Aorta (tissue), 5 donors: Measurements from ENCODE around the gene INTS1. TPM values are rescaled to one million over a fixed set of nuclear protein-coding genes. Genes with fewer than 3 reads are reported as not detected.

Source experiments
- ATAC-seq: fragments of 200-7000 bp; cut with Tn5 transposase; one replicate; pipeline ENCODE4 v1.9.1; 2022; ENCODE audit warnings: moderate library complexity; ENCODE audit not compliant: low FRiP score
- DNase-seq, 2 donors: peaks; one replicate each; pipeline ENCODE4 v3.0.0-alpha.2; 2020
- H3K27ac ChIP-seq, 2 donors: one replicate each; pipeline ENCODE4 v1.5.1; 2013; ENCODE audit warnings: low read length in 2 of 2, mild to moderate bottlenecking in 2 of 2, moderate library complexity in 2 of 2, control low read depth in 1 of 2, inconsistent platforms in 1 of 2, low read depth in 1 of 2
- H3K27me3 ChIP-seq, 2 donors: one replicate each; pipeline ENCODE4 v1.6.1; 2013; ENCODE audit warnings: control low read depth in 1 of 2, low read length in 1 of 2, mild to moderate bottlenecking in 1 of 2, moderate library complexity in 1 of 2; ENCODE audit not compliant: insufficient read depth in 2 of 2, control insufficient read depth in 1 of 2
- H3K36me3 ChIP-seq, 2 donors: one replicate each; pipeline ENCODE4 v1.6.1; 2013; ENCODE audit warnings: control low read depth in 1 of 2, low read length in 1 of 2, mild to moderate bottlenecking in 1 of 2; ENCODE audit not compliant: insufficient read depth in 2 of 2, control insufficient read depth in 1 of 2
- H3K4me1 ChIP-seq, 2 donors: one replicate each; pipeline ENCODE4 v1.6.1; 2013; ENCODE audit warnings: low read length in 2 of 2, control low read depth in 1 of 2, mild to moderate bottlenecking in 1 of 2, moderate library complexity in 1 of 2; ENCODE audit not compliant: insufficient read depth in 2 of 2, control insufficient read depth in 1 of 2
- H3K4me3 ChIP-seq, 2 donors: one replicate each; pipeline ENCODE4 v1.5.1; 2013; ENCODE audit warnings: low read length in 2 of 2, control low read depth in 1 of 2, mild to moderate bottlenecking in 1 of 2
- H3K9me3 ChIP-seq: one replicate; pipeline ENCODE4 v1.6.1; 2013; ENCODE audit warnings: mild to moderate bottlenecking, low read length; ENCODE audit not compliant: control insufficient read depth
- WGBS, 2 donors: extraction: QIAGEN DNeasy Blood & Tissue Kit; methylation state at CpG; one replicate each; pipeline ENCODE4 v1.1.7; 2013; 5-methylcytosine and 5-hydroxymethylcytosine counted together
- intact Hi-C, 2 donors: fragments of 100-400 bp; cut with DNase I; formaldehyde crosslinking; loops; one replicate each; pipeline versions ENCODE4 v1.14.2 to v1.15.0; 2022
- polyA plus RNA-seq, 2 donors: library from polyadenylated mRNA; stranded (reverse); fragments of 200-250 nt; gene quantifications; one replicate each; pipeline ENCODE4 v1.2.3, GENCODE V29; 2013
- total RNA-seq, 2 donors: library from RNA; stranded (reverse); fragmentation: NEBNext Ultra II Directional; extraction: Animal tissue kit (Norgen Biotek cat#: 25700); gene quantifications; one replicate each; pipeline ENCODE4 v1.2.1, GENCODE V29; 2021
- donor health status: healthy with polysubstance abuse.
- donor health status: Bipolar disorder and iron deficiency.
- donor health status: DM: no; HTN: no; CAD: no.
- donor health status: DM: no; HTN: no; CAD: no.
- donor health status: DM: yes; HTN: yes; CAD: no.

The INTS1 gene
- total and polyA plus RNA-seq, 4 donors, result 17.2 to 109 (median 67.2) TPM

- no peaks in the 10 kb centered on the region for H3K27me3 ChIP-seq
- peak overlapping the region; percentile 34 to 36 for H3K4me3 ChIP-seq
- DNase-seq, result peak; percentile 94 to 99
- intact Hi-C loops, result loop anchor here in 1 of 2 donors (2.0 kb wide), 3 partner anchors 33 to 79 kb away; partner anchors contain the start of genes INTS1, MICALL2 and PSMG3
- H3K36me3 ChIP-seq, result peaks cover 0 to 8% of the 10 kb centered on the region in 2 donors
- WGBS, 2 donors, result 2 to 5% methylated on average over 46 to 56 of the region's 56 CpGs
- no peaks in the 10 kb centered on the region for H3K4me1 ChIP-seq
- H3K27ac ChIP-seq, result peak overlapping the region; percentile 88 to 98
- ATAC-seq, result peak; percentile 75
- no peaks in the 10 kb centered on the region for H3K9me3 ChIP-seq
Measured at GRCh38 chr7:1537535-1538412, 33.6 kb upstream of the INTS1 start.

GRCh38 chr7:1536743-1537534 is 32.8 kb upstream of the INTS1 start:
- H3K9me3 ChIP-seq, result no peaks in the 10 kb centered on the region
- peak overlapping the region; percentile 32 to 36 for H3K4me3 ChIP-seq
- H3K27ac ChIP-seq, result peak overlapping the region; percentile 88 to 99
- DNase-seq (peak; percentile 97 to 98), ATAC-seq (peak; percentile 92)
- H3K36me3 ChIP-seq, result peaks cover 0 to 8% of the 10 kb centered on the region in 2 donors
- no peaks in the 10 kb centered on the region for H3K27me3 ChIP-seq
- WGBS, 2 donors, result 3 to 5% methylated on average over 49 to 52 of the region's 52 CpGs
- no peaks in the 10 kb centered on the region for H3K4me1 ChIP-seq
- intact Hi-C loops, result no loop called here

DNA sequence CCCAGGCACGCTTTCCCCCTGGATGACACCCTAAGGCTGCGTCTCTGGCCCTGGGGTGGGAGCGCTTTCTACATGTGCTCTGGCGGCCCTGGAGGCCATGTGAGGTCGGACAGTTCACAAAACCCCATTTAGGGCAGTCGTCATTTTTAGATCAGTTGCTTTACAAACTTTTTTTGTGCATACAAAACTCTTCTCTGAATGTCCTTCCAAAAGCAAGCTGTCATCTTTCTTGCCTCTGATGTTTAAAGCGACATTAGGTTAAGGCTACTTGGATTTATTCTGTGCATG is 32.2 kb upstream of the INTS1 start:
- DNase-seq (no peak), ATAC-seq (no peak)
- peaks cover 0 to 8% of the 10 kb centered on the region in 2 donors for H3K36me3 ChIP-seq
- H3K9me3 ChIP-seq, result no peaks in the 10 kb centered on the region
- H3K27ac ChIP-seq, result peak overlapping the region; percentile 79 to 99
- 31 to 48% methylated on average over 6 to 7 of the region's 7 CpGs for WGBS, 2 donors
- no peaks in the 10 kb centered on the region for H3K4me1 ChIP-seq
- no peaks in the 10 kb centered on the region for H3K27me3 ChIP-seq
- intact Hi-C loops, result no loop called here
- H3K4me3 ChIP-seq, result no peak overlapping the region

DNA sequence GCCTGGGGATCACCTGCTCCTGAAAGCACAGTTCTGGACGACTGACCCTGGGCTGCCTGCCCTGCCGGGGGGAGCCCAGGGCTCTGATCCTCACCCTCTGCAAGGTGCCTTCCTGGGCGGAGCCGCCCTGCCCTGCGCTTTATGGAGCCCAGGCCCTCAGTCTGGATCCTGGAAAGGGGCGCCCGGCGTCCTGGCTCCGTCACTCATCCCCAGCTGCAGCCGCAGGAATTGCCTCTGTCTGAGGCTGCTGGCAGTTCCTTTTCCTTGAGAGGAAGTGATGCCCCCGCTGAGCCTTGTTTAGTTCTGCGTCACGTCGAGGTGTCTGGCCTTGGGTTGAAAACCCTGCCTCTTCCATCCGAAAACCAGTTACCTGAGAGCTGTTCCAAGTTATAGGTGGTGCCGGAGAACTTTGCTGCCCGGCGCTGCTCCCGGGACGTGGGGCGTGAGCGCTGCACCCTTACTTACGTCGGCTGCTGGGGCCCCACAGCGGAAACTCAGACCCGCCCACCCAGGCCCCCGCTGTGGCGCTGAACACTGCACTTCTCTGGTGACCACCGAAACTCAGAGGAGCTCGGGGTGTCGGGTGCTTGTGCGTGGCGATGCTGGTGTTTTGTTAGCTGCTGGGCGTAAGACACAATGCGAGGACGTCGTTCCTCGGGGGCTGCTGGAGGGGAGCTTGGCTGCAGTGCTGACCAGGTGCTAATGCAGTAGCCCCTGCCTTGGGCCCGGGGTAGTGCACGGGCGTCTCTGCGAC is 31.7 kb upstream of the INTS1 start:
- H3K4me3 ChIP-seq, result no peak overlapping the region
- intact Hi-C loops, result no loop called here
- peaks cover 0 to 7% of the 10 kb centered on the region in 2 donors for H3K36me3 ChIP-seq
- DNase-seq (peak in 1 of 2 donors; percentile 60), ATAC-seq (no peak)
- no peaks in the 10 kb centered on the region for H3K4me1 ChIP-seq
- WGBS, 2 donors, result 88 to 91% methylated on average over 42 of the region's 42 CpGs
- H3K27me3 ChIP-seq, result no peaks in the 10 kb centered on the region
- peak overlapping the region; percentile 79 to 99 for H3K27ac ChIP-seq
- H3K9me3 ChIP-seq, result no peaks in the 10 kb centered on the region

- intact Hi-C loops, result no loop called here
- ATAC-seq (no peak), DNase-seq (peak in 1 of 2 donors; percentile 48)
- H3K27ac ChIP-seq, result no peak overlapping the region
- no peak overlapping the region for H3K4me3 ChIP-seq
- H3K9me3 ChIP-seq, result no peaks in the 10 kb centered on the region
- no peaks in the 10 kb centered on the region for H3K4me1 ChIP-seq
- no peaks in the 10 kb centered on the region for H3K27me3 ChIP-seq
- WGBS, 2 donors, result 50 to 53% methylated on average over 6 of the region's 6 CpGs
- H3K36me3 ChIP-seq, result peaks cover 0 to 2% of the 10 kb centered on the region in 2 donors
Measured at GRCh38 chr7:1535100-1535458, 30.9 kb upstream of the INTS1 start.

DNA sequence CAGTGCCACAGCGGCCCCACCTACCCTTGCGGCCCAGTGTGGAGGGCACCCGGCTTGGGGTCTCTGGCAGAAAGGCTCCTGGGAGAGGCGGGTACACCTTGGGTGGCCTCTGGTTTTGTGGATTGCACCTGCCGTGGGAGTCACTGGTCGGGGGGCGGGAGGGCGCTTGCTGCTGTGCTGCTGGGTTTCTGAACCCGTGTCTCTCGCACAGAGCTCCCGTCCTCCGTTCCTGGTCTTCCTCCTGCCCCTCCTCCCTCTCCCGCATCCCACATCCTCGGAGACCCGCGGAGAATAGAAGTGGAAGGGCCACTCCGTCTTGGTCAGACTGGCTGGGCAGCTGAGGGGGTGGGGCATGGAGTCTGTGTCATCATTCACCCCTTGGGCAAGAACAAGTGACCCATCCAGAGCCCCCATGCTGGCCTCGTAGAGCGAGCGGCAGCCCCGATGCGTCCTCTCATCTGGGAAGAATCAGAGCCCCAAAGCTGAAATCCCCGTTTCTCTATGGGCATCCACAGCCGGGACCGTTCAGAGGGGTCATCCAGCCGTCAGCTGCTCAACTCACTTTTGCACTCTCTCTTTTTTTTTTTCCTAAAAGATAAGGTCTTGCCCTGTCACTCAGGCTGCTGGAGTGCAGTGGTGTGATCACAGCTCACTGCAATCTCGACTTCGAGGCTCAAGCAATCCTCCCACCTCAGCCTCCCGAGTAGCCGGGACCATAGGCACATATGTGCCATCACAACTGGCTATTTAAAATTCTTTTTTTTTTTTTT is 30.3 kb upstream of the INTS1 start:
- H3K27ac ChIP-seq, result peak overlapping the region; percentile 34 to 98
- no peaks in the 10 kb centered on the region for H3K36me3 ChIP-seq
- H3K4me1 ChIP-seq, result no peaks in the 10 kb centered on the region
- intact Hi-C loops, result no loop called here
- ATAC-seq (no peak), DNase-seq (peak; percentile 52 to 76)
- 90% methylated on average over 30 of the region's 30 CpGs for WGBS, 2 donors
- H3K27me3 ChIP-seq, result no peaks in the 10 kb centered on the region
- H3K4me3 ChIP-seq, result no peak overlapping the region
- no peaks in the 10 kb centered on the region for H3K9me3 ChIP-seq

GRCh38 chr7:1533547-1534329 is 29.5 kb upstream of the INTS1 start:
- no peaks in the 10 kb centered on the region for H3K27me3 ChIP-seq
- H3K27ac ChIP-seq, result peak overlapping the region; percentile 89 to 98
- intact Hi-C loops, result no loop called here
- H3K4me3 ChIP-seq, result no peak overlapping the region
- H3K9me3 ChIP-seq, result no peaks in the 10 kb centered on the region
- no peak for ATAC-seq
- no peaks in the 10 kb centered on the region for H3K4me1 ChIP-seq
- 46 to 50% methylated on average over 24 of the region's 24 CpGs for WGBS, 2 donors
- DNase-seq, result peak; percentile 83 to 90
- H3K36me3 ChIP-seq, result no peaks in the 10 kb centered on the region
